ENCODE results near the gene RAI14. TPM values are rescaled to one million over a fixed set of nuclear protein-coding genes. Genes with fewer than 3 reads are reported as not detected.

Gene RAI14
- total RNA-seq (100 to 1,000 TPM in 1 of 2 donors, 10 to 100 TPM in 1; 99.8 to 214 TPM), polyA plus RNA-seq (10 to 100 TPM; 19.4 to 46.3 TPM)
- long read RNA-seq, donor 1, full-length matches to known transcripts: 11 of 406 reads
- long read RNA-seq, donor 1, partial matches to known transcripts: 329 of 406 reads
- long read RNA-seq, donor 1, other reads (novel, unspliced or antisense): 66 of 406 reads
- long read RNA-seq, donor 2, full-length matches to known transcripts: 13 of 40 reads
- long read RNA-seq, donor 2, partial matches to known transcripts: 11 of 40 reads
- long read RNA-seq, donor 2, other reads (novel, unspliced or antisense): 16 of 40 reads

DNA sequence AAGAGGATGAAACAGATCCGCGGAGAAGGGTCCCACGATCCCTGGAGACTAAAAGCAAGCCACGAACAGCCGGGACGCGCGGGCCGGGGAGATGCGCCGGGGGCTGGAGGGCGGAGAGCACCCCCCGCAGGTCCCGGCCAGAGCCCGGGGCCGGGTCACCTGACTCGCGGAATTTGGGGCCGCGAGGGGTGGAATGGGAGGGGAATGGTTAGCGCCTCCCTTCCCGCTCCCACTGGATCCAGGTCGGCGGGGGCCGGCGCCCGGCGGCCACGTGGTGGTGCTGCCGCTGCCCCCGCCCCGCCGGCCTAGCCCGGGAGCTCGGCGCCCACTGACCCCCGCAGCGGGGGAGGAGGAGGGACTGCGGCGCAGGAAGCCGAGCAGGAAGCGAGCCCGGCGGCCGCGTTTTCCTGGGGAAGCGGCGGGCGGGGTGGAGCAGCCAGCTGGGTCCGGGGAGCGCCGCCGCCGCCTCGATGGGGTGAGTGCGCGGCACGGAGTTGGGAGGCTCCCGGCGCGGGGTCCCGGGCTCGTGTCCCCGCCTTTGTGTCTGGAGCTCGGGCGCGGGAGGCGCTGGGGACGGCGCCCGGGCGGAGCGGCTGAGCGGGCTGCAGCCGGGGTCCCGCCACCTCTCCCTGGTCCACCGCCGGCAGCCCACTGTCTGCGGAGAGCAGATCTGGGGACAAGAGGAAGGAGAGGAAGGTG, at the start of gene RAI14:
Gene RAI14 (plus strand): TSS at position 328 of the 699 bp plus-strand sequence. CDS start 30,592 bp downstream, outside the sequence.
- Histone ChIP-seq H3K27ac (ENCODE audit: low read depth in 1 of 2, low read length in 2 of 2) (peak within 1 kb of the TSS; percentile 81 to 97), H3K4me3 (ENCODE audit: low read length in 2 of 2) (peak within 1 kb of the TSS; percentile 93 to 98), H3K36me3 (ENCODE audit: control insufficient read depth in 1 of 2, insufficient read depth in 2 of 2, low read length in 1 of 2) (no peaks in the 10 kb centered on the region), H3K27me3 (ENCODE audit: control insufficient read depth in 1 of 2, insufficient read depth in 2 of 2, low read length in 1 of 2) (no peaks in the 10 kb centered on the region), H3K9me3 (ENCODE audit: control insufficient read depth, low read length) (no peaks in the 10 kb centered on the region), H3K4me1 (ENCODE audit: control insufficient read depth in 1 of 2, insufficient read depth in 2 of 2, low read length in 2 of 2) (no peaks in the 10 kb centered on the region)
- intact Hi-C loops (cut with DNase I): loop anchor here (2.0 to 10.0 kb wide), 8 partner anchors 36 to 241 kb away; partner anchors contain the start of gene TTC23L (in 1 of the 2)
- DNase-seq (peak; percentile 85 to 95), ATAC-seq (ENCODE audit: low FRiP score) (peak; percentile 90)
- 0% methylated on average over 41 to 79 of the region's 79 CpGs for WGBS, 2 donors

DNA sequence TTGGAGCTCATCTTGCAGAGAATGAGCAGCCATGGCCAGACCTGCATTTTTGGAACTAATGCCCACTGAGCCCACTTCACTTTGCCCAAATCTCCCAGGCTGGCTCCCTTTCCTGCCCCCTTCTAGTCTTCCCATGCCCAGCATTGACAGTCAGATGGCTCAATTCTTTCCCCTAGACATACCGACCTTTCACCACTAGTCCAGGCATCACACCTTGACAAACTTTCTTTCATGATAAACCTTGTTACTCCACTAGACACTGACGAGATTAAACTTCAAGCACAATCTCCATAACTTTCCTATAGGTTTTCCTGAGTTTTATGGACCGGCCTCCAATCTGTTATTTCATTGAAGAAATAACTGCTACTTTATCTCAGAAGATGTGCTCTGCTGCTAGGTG, 47.8 kb upstream of the RAI14 start:
- intact Hi-C loops (cut with DNase I): loop anchor here (5.0 to 10.0 kb wide), 3 partner anchors 49 to 84 kb away; partner anchors contain the start of gene RAI14 (in 1 of the 2)
- Histone ChIP-seq H3K9me3 (ENCODE audit: control insufficient read depth, low read length) (no peaks in the 10 kb centered on the region), H3K4me3 (ENCODE audit: low read length in 2 of 2) (no peak overlapping the region), H3K4me1 (ENCODE audit: control insufficient read depth in 1 of 2, insufficient read depth in 2 of 2, low read length in 2 of 2) (peaks cover 3 to 9% of the 10 kb centered on the region in 2 donors), H3K27ac (ENCODE audit: low read depth in 1 of 2, low read length in 2 of 2) (peak overlapping the region in 1 of 2 donors; percentile 67), H3K36me3 (ENCODE audit: control insufficient read depth in 1 of 2, insufficient read depth in 2 of 2, low read length in 1 of 2) (no peaks in the 10 kb centered on the region), H3K27me3 (ENCODE audit: control insufficient read depth in 1 of 2, insufficient read depth in 2 of 2, low read length in 1 of 2) (no peaks in the 10 kb centered on the region)
- DNase-seq: no peak
- no peak for ATAC-seq (ENCODE audit: low FRiP score)
- 71 to 74% methylated on average over 3 of the region's 3 CpGs for WGBS, 2 donors

DNA sequence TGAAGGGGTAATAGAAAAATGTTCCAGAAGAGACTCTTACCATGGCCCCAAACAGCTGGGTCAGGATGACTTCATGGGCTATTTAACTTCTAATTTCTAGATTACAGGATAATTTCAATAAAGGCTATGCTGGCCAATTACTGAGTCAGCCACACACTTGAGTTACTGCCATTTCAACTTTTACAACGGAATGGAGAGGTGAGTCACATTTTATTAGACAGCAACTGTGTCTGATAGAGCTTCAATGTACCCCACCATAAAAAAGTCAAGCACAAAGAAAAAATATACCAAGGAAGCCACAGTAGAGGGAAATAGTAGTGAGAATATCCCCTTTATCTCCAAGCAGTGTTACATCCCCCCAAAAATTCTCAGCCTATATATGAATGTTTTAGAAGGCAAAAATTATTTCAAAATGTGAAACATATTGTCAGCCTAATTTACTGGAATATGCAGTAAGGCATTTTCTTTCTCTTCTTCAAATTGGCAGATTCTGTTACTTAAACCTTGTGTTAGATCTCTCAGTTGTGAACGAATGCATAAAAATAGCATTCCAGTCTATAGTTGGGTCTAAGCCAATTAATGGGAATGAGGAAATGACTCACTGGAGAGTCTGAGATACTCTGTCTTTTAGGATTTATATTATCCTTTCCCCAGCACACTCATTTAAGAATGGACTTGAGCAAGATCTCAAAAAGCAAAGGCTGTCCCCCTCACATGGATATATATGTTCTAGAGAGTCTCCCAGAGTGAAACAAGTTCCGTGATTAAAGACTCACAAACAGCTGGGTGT, 47.1 kb upstream of the RAI14 start:
- no peak for DNase-seq

DNA sequence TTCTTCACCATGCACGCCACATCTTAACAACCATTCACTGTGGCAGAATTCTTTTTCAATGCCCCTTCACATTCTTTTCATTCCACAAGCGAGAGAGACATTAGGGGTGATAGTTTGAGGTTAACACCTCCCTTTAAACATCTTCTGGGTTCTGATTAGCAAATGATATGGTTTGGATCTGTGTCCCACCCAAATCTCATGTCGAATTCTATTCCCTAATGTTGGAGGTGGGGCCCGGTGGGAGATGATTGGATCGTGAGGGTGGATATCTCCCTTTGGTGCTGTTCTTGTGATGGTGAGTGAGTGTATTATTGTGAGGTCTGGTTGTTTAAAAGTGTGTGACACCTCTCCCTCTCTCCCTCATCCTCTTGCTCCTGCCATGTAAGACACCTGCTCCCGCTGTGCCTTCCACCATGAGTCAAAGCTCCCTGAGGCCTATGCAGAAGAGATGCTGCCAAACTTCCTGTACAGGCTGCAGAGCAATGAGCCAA, 46.1 kb upstream of the RAI14 start:
- H3K27ac ChIP-seq (ENCODE audit: low read depth in 1 of 2, low read length in 2 of 2): no peak overlapping the region
- WGBS, 2 donors: 73 to 84% methylated on average over 6 of the region's 6 CpGs
- intact Hi-C loops (cut with DNase I): loop anchor here (5.0 to 10.0 kb wide), 4 partner anchors 42 to 85 kb away; partner anchors contain the start of gene RAI14 (in 1 of the 2)

More for the DNA sequence above, 47.1 kb upstream of the RAI14 start:
- H3K27me3 ChIP-seq (ENCODE audit: control insufficient read depth in 1 of 2, insufficient read depth in 2 of 2, low read length in 1 of 2): no peaks in the 10 kb centered on the region
- no peak overlapping the region for H3K4me3 ChIP-seq (ENCODE audit: low read length in 2 of 2)
- H3K36me3 ChIP-seq (ENCODE audit: control insufficient read depth in 1 of 2, insufficient read depth in 2 of 2, low read length in 1 of 2): no peaks in the 10 kb centered on the region
- H3K9me3 ChIP-seq (ENCODE audit: control insufficient read depth, low read length): no peaks in the 10 kb centered on the region
- intact Hi-C loops (cut with DNase I): loop anchor here (5.0 to 10.0 kb wide), 3 partner anchors 48 to 84 kb away; partner anchors contain the start of gene RAI14 (in 1 of the 2)
- peak; percentile 75 for ATAC-seq (ENCODE audit: low FRiP score)
- peak overlapping the region in 1 of 2 donors; percentile 51 for H3K27ac ChIP-seq (ENCODE audit: low read depth in 1 of 2, low read length in 2 of 2)
- 8 to 13% methylated on average over 3 of the region's 3 CpGs for WGBS, 2 donors
- peaks cover 3 to 9% of the 10 kb centered on the region in 2 donors for H3K4me1 ChIP-seq (ENCODE audit: control insufficient read depth in 1 of 2, insufficient read depth in 2 of 2, low read length in 2 of 2)

DNA sequence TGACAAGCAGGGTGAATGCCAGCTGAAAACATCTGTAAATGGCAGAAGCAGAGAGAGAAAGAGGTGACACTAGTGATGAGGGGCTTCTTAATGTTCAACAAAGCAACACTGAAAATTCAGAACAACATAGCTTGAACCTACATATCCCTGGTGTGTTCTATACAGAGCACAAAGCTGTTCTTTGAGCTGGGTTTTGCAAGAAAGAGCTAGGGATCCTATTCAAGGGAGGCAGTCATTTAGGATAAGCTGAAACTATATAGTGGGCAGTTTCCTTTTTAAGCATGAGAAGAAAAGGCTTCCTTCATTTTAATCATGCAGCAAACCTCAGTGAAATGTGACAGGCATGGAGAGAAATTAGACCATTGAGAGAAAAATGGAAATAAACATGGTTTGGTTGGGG, 45.6 kb upstream of the RAI14 start:
- no peak for DNase-seq
- Histone ChIP-seq H3K36me3 (ENCODE audit: control insufficient read depth in 1 of 2, insufficient read depth in 2 of 2, low read length in 1 of 2) (no peaks in the 10 kb centered on the region), H3K27me3 (ENCODE audit: control insufficient read depth in 1 of 2, insufficient read depth in 2 of 2, low read length in 1 of 2) (no peaks in the 10 kb centered on the region), H3K4me1 (ENCODE audit: control insufficient read depth in 1 of 2, insufficient read depth in 2 of 2, low read length in 2 of 2) (peaks cover 3 to 9% of the 10 kb centered on the region in 2 donors), H3K4me3 (ENCODE audit: low read length in 2 of 2) (no peak overlapping the region), H3K9me3 (ENCODE audit: control insufficient read depth, low read length) (no peaks in the 10 kb centered on the region), H3K27ac (ENCODE audit: low read depth in 1 of 2, low read length in 2 of 2) (peak overlapping the region in 1 of 2 donors; percentile 35)
- no peak for ATAC-seq (ENCODE audit: low FRiP score)
- intact Hi-C loops (cut with DNase I): loop anchor here in 1 of 2 donors (5.0 kb wide), 1 partner anchor 42 kb away; no protein-coding TSS in a partner anchor

More for the DNA sequence above, 46.1 kb upstream of the RAI14 start:
- Histone ChIP-seq H3K4me3 (ENCODE audit: low read length in 2 of 2) (no peak overlapping the region), H3K9me3 (ENCODE audit: control insufficient read depth, low read length) (no peaks in the 10 kb centered on the region), H3K36me3 (ENCODE audit: control insufficient read depth in 1 of 2, insufficient read depth in 2 of 2, low read length in 1 of 2) (no peaks in the 10 kb centered on the region), H3K27me3 (ENCODE audit: control insufficient read depth in 1 of 2, insufficient read depth in 2 of 2, low read length in 1 of 2) (no peaks in the 10 kb centered on the region), H3K4me1 (ENCODE audit: control insufficient read depth in 1 of 2, insufficient read depth in 2 of 2, low read length in 2 of 2) (peaks cover 3 to 9% of the 10 kb centered on the region in 2 donors)
- DNase-seq (no peak), ATAC-seq (ENCODE audit: low FRiP score) (no peak)

DNA sequence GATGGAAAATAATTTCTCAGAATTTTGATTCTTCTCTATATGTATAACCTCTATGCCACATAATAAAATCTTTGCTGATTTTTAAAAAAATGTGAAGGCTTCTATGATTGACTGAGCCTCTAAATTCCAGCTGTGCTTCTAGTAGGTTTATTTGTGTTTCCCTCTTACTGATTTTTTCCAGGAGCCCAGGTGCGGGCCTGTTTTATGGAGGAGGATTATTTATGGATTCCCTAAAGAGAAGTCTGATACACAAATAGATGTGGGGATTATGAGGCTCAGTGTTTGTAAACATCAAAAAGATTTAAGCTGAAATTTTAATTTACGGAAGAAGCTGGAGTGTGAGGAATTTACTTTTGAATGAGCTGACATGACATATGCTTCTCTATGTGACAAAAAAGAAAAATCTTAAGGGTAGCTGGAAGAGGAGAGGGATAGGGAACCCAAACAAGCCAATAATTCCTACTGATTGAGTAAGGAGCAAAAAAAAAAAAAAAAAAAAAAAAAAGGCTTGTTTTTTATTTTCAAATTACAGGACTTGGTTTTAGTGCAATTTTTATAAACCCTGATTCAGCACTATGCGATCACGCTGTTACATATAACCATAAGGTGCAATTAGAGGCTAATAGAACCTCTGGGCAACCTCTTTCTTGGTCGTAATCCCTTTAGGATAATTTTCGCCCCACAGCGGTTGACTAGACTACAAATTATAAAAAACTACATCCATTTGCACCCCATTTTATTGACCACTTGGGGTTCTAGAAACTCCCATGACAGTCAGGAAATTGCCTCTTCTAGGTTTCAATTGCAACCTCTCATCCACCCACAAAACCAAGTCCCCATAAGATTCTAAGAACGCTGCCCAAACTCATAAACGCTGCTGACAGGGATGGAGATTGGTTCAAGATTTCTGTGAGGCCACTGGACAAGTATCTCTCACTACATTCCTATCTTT, 44.4 kb upstream of the RAI14 start:
- 96 to 97% methylated on average over 9 of the region's 9 CpGs for WGBS, 2 donors
- intact Hi-C loops (cut with DNase I): loop anchor here in 1 of 2 donors (5.0 kb wide), 1 partner anchor 41 kb away; no protein-coding TSS in a partner anchor
- no peaks in the 10 kb centered on the region for H3K9me3 ChIP-seq (ENCODE audit: control insufficient read depth, low read length)
- H3K4me1 ChIP-seq (ENCODE audit: control insufficient read depth in 1 of 2, insufficient read depth in 2 of 2, low read length in 2 of 2): peaks cover 3 to 9% of the 10 kb centered on the region in 2 donors
- no peaks in the 10 kb centered on the region for H3K36me3 ChIP-seq (ENCODE audit: control insufficient read depth in 1 of 2, insufficient read depth in 2 of 2, low read length in 1 of 2)
- H3K27me3 ChIP-seq (ENCODE audit: control insufficient read depth in 1 of 2, insufficient read depth in 2 of 2, low read length in 1 of 2): no peaks in the 10 kb centered on the region
- no peak overlapping the region for H3K4me3 ChIP-seq (ENCODE audit: low read length in 2 of 2)
- no peak for DNase-seq
- no peak for ATAC-seq (ENCODE audit: low FRiP score)
- H3K27ac ChIP-seq (ENCODE audit: low read depth in 1 of 2, low read length in 2 of 2): no peak overlapping the region

DNA sequence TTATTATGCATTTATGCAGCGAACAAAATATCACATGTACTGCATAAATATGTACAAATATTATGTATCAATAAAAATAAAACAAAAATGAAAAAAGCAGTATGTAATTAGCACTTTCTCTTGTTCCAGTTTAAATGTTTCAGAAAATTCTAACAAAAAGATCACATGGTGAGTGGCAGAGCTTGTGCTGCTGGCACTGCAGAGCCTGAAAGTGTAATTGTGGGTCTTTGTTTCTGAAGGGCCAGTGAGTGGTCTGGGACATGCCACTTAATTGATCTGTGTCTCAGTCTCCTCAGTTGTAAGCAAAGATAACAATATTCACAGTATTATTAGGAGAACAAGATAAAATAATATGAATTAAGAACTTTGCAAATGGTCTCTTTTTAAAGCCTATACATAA, 39.5 kb upstream of the RAI14 start:
- H3K4me1 ChIP-seq (ENCODE audit: control insufficient read depth in 1 of 2, insufficient read depth in 2 of 2, low read length in 2 of 2): peaks cover 0 to 3% of the 10 kb centered on the region in 2 donors
- intact Hi-C loops (cut with DNase I): no loop called here
- H3K27ac ChIP-seq (ENCODE audit: low read depth in 1 of 2, low read length in 2 of 2): no peak overlapping the region
- no peaks in the 10 kb centered on the region for H3K9me3 ChIP-seq (ENCODE audit: control insufficient read depth, low read length)
- no peaks in the 10 kb centered on the region for H3K27me3 ChIP-seq (ENCODE audit: control insufficient read depth in 1 of 2, insufficient read depth in 2 of 2, low read length in 1 of 2)
- no peak for DNase-seq
- ATAC-seq (ENCODE audit: low FRiP score): no peak
- H3K36me3 ChIP-seq (ENCODE audit: control insufficient read depth in 1 of 2, insufficient read depth in 2 of 2, low read length in 1 of 2): no peaks in the 10 kb centered on the region
- H3K4me3 ChIP-seq (ENCODE audit: low read length in 2 of 2): no peak overlapping the region
- WGBS, 2 donors: 97% methylated on average over 1 of the region's 1 CpG
